Transverse colon (tissue), 4 donors: Measurements from ENCODE around the gene PROX2. TPM values are rescaled to one million over a fixed set of nuclear protein-coding genes. Genes with fewer than 3 reads are reported as not detected.

Experiments used
- DNase-seq: peaks from one replicate; pipeline ENCODE4 v3.0.0-alpha.2; 2019
- H3K27ac ChIP-seq, 4 donors: fragments of 200-600 bp; sonication (generic); 2 replicates each; pipeline ENCODE4 v1.5.1; 2016 to 2018; ENCODE audit warnings: inconsistent platforms in 4 of 4
- H3K27me3 ChIP-seq: fragments of 200-600 bp; sonication (generic); 2 replicates; pipeline ENCODE4 v1.5.1; 2017; ENCODE audit warnings: inconsistent platforms
- H3K36me3 ChIP-seq, 4 donors: fragments of 200-600 bp; sonication (generic); 2 replicates each; pipeline ENCODE4 v1.5.1; 2017 to 2019; ENCODE audit warnings: inconsistent platforms in 4 of 4
- H3K4me1 ChIP-seq, 4 donors: fragments of 200-600 bp; sonication (generic); 2 replicates each; pipeline ENCODE4 v1.5.1; 2017 to 2020; ENCODE audit warnings: inconsistent platforms in 4 of 4
- H3K4me3 ChIP-seq, 4 donors: fragments of 200-600 bp; sonication (generic); 1 replicate in 1 of 4; 2 replicates in 3 of 4; pipeline versions ENCODE4 v1.5.1 to v1.6.1; 2017 to 2019; ENCODE audit warnings: inconsistent platforms in 4 of 4
- H3K9me3 ChIP-seq, 2 donors: fragments of 200-600 bp; sonication (generic); 2 replicates each; pipeline ENCODE4 v1.5.1; 2017 to 2019; ENCODE audit warnings: inconsistent platforms in 2 of 2
- EP300 ChIP-seq: sonication (generic); formaldehyde crosslinking; IDR thresholded peaks from one replicate; pipeline ENCODE4 v1.6.1; 2017; ENCODE audit warnings: antibody characterized with exemption, low read depth
- POLR2A ChIP-seq: fragments of 450-650 bp; IDR thresholded peaks from one replicate; pipeline ENCODE4 v1.6.1; 2016; ENCODE audit warnings: antibody characterized with exemption, mild to moderate bottlenecking, moderate library complexity
- POLR2AphosphoS5 ChIP-seq, 3 donors: sonication (generic); formaldehyde crosslinking; IDR thresholded peaks; one replicate each; pipeline ENCODE4 v1.6.1; 2016; ENCODE audit warnings: antibody characterized with exemption in 3 of 3
- WGBS, 2 donors: methylation state at CpG; one replicate each; pipeline ENCODE4 v1.1.5; 2018; ENCODE audit warnings: low coverage in 1 of 2; 5-methylcytosine and 5-hydroxymethylcytosine counted together
- in situ Hi-C, 4 donors: fragments of 200-750 bp; cut with MboI; loops; one replicate each; pipeline versions ENCODE4 v1.15.0 to v1.15.1; 2017; ENCODE audit warnings: low sequenced_read_pairs in 3 of 4, low pct_ligation_motif_present in 1 of 4, low pct_unique_long_range_greater_than_20kb in 1 of 4
- intact Hi-C: fragments of 100-400 bp; cut with DNase I; formaldehyde crosslinking; loops from one replicate; pipeline ENCODE4 v1.15.1; 2023; ENCODE audit warnings: low total_unique reads
- total RNA-seq, 4 donors: library from RNA; depleted of rRNA; stranded (reverse); fragments of >200 nt; gene quantifications; one replicate each; pipeline ENCODE4 v1.1.0, GENCODE V29; 2016
- TF ChIP-seq, protein P1 (sequence below), 5 experiments: fragments of 200-600 bp in 3 of 5; fragments of 450-650 bp in 2 of 5; sonication (generic) in 3 of 5; IDR thresholded peaks; 1 replicate in 2 of 5; 2 replicates in 3 of 5; pipeline ENCODE4 v1.5.1; 2016 to 2017; ENCODE audit warnings: antibody characterized with exemption in 5 of 5, inconsistent platforms in 3 of 5, mild to moderate bottlenecking in 2 of 5, moderate library complexity in 1 of 5

The PROX2 gene
- total RNA-seq, 4 donors from 2014 or later: 0.79 TPM; not detected in 3

DNA sequence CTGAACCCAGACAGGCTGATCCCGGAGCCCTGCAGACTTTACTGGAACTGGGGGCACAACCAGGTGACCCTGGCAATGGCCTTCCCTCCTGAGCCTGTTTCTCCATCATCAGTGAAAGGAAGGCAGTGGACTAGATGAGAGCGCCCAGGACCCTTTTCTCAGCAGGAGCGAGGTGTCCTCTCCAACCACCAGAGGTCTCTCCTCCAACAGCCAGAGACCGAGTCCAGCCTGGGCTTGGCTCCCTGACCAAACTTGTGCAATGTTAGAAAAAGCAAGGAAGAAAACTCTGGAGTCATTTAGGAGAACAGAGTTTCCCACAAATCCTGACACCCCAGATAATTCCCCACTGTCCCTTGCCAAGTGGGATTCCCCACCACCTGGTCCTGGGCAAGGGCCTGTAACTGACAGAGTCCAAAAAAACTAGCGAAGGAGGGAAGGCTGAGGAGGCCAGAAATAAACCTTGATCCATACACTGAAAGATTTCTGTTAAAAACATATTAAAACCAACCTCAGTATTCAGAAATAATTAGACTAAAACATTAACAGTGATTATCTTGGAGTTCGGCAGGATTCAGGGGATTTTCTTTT, 38.1 kb upstream of the PROX2 start:
- in situ Hi-C loops (loop anchor here in 1 of 4 donors (10.0 kb wide), 1 partner anchor 49 kb away; no protein-coding TSS in a partner anchor), intact Hi-C loops (no loop called here)
- H3K27me3 ChIP-seq: no peaks in the 10 kb centered on the region
- H3K4me1 ChIP-seq: peaks cover 0 to 14% (median 0%) of the 10 kb centered on the region in 4 donors
- H3K36me3 ChIP-seq: no peaks in the 10 kb centered on the region
- peak overlapping the region in 3 of 4 donors; percentile 30 to 60 (median 38) for H3K27ac ChIP-seq
- 48 to 81% methylated on average over 1 to 6 of the region's 6 CpGs for WGBS, 2 donors
- peak; percentile 62 for DNase-seq
- TF ChIP-seq, protein P1, sequence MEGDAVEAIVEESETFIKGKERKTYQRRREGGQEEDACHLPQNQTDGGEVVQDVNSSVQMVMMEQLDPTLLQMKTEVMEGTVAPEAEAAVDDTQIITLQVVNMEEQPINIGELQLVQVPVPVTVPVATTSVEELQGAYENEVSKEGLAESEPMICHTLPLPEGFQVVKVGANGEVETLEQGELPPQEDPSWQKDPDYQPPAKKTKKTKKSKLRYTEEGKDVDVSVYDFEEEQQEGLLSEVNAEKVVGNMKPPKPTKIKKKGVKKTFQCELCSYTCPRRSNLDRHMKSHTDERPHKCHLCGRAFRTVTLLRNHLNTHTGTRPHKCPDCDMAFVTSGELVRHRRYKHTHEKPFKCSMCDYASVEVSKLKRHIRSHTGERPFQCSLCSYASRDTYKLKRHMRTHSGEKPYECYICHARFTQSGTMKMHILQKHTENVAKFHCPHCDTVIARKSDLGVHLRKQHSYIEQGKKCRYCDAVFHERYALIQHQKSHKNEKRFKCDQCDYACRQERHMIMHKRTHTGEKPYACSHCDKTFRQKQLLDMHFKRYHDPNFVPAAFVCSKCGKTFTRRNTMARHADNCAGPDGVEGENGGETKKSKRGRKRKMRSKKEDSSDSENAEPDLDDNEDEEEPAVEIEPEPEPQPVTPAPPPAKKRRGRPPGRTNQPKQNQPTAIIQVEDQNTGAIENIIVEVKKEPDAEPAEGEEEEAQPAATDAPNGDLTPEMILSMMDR (IDR thresholded peaks at IDR 0.05): peak; percentile 47 to 56 (median 55)
- TF ChIP-seq POLR2AphosphoS5 (IDR thresholded peaks at IDR 0.05) (peak in 1 of 3 donors; percentile 8), EP300 (no peak), POLR2A (no peak)
- no peak overlapping the region for H3K4me3 ChIP-seq
- H3K9me3 ChIP-seq: no peaks in the 10 kb centered on the region

DNA sequence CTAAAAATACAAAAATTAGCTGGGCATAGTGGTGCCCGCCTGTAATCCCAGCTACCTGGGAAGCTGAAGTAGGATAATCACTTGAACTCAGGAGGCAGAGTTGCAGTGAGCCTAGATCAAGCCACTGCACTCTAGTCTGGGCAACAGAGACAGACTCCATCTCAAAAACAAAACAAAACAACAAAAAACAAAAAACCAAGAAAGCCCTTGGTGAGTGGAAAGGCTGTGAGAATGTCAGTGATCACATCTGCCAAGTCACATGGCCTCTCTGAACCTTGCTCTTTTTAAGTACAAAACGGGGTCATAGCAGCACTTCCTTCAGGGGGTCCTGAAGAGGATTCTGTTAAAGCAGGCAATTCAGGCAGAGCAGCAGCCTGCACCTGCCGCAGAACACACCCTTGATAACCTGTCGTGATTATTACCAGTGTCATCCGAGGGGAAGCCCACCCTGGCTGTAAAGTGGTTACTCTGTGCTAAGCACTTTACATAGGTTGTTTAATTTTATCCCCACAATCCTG, 37.5 kb upstream of the PROX2 start:
- 63% methylated on average over 5 of the region's 5 CpGs; no CpG with 5 or more reads in 1 of the 2 donors for WGBS, 2 donors
- no peaks in the 10 kb centered on the region for H3K27me3 ChIP-seq
- H3K9me3 ChIP-seq: no peaks in the 10 kb centered on the region
- H3K4me3 ChIP-seq: no peak overlapping the region
- TF ChIP-seq EP300 (no peak), POLR2AphosphoS5 (IDR thresholded peaks at IDR 0.05) (no peak), POLR2A (no peak)
- TF ChIP-seq, protein P1 (IDR thresholded peaks at IDR 0.05): no peak
- in situ Hi-C loops (loop anchor here in 1 of 4 donors (10.0 kb wide), 1 partner anchor 49 kb away; no protein-coding TSS in a partner anchor), intact Hi-C loops (no loop called here)
- no peak overlapping the region for H3K27ac ChIP-seq
- H3K4me1 ChIP-seq: peaks cover 0 to 14% (median 0%) of the 10 kb centered on the region in 4 donors
- DNase-seq: no peak
- no peaks in the 10 kb centered on the region for H3K36me3 ChIP-seq

DNA sequence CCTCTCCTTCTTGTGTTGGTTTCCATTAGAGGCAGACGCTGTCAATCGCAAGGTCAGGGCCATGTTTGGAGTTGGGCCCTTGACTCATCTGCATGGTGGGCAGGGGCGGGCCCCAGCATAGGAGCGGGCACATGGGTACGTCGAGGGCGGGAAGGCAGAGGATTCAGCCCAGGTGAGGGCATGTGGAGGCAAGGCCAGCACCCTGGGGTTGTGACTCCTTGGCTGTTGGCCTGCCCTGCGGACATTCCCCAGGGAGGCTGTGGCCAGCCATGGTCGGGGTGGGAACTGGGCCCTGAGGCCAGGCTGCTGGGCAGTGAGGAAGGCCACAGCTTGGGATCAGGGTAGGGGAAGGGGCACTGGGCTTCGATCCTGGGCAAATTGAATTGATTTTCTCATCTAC, 36.9 kb upstream of the PROX2 start:
- no peaks in the 10 kb centered on the region for H3K9me3 ChIP-seq
- intact Hi-C loops (no loop called here), in situ Hi-C loops (loop anchor here in 1 of 4 donors (10.0 kb wide), 1 partner anchor 48 kb away; no protein-coding TSS in a partner anchor)
- no peak overlapping the region for H3K4me3 ChIP-seq
- DNase-seq: no peak
- H3K36me3 ChIP-seq: no peaks in the 10 kb centered on the region
- TF ChIP-seq POLR2A (no peak), POLR2AphosphoS5 (IDR thresholded peaks at IDR 0.05) (no peak), EP300 (no peak)
- TF ChIP-seq, protein P1 (IDR thresholded peaks at IDR 0.05): no peak
- 97 to 100% methylated on average over 1 to 10 of the region's 10 CpGs for WGBS, 2 donors
- H3K4me1 ChIP-seq: peaks cover under 1 to 12% (median 3%) of the 10 kb centered on the region in 4 donors
- H3K27me3 ChIP-seq: no peaks in the 10 kb centered on the region
- no peak overlapping the region for H3K27ac ChIP-seq

DNA sequence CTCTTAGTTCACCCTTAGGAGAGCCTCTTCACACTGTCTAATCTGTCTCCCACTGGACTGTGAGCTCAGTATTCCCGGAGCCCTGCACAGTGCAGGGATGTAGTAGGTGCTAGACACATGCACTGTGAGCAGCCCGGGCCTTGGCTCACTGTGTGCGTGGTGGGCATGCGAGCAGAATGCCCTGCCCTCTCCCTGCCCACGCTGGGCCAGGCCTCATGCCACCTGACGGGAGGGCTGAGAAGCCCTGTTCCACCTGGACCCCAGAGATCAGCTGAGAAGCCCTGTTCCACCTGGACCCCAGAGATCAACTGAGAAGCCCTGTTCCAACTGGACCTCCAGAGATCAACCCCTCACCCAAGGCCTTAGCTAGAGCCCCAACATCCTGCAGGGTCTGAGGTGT, 36.2 kb upstream of the PROX2 start:
- Histone ChIP-seq H3K27ac (no peak overlapping the region), H3K36me3 (no peaks in the 10 kb centered on the region), H3K9me3 (no peaks in the 10 kb centered on the region), H3K4me3 (no peak overlapping the region), H3K27me3 (no peaks in the 10 kb centered on the region), H3K4me1 (peaks cover 6 to 14% (median 8%) of the 10 kb centered on the region in 4 donors)
- whole genome bisulfite sequencing, 2 donors: 100% methylated on average over 3 of the region's 6 CpGs; no CpG with 5 or more reads in 1 of the 2 donors
- in situ Hi-C loops: loop anchor here in 1 of 4 donors (10.0 kb wide), 1 partner anchor 47 kb away; no protein-coding TSS in a partner anchor
- intact Hi-C loops: no loop called here
- TF ChIP-seq POLR2A (no peak), POLR2AphosphoS5 (IDR thresholded peaks at IDR 0.05) (no peak), EP300 (no peak)
- TF ChIP-seq, protein P1 (IDR thresholded peaks at IDR 0.05): no peak
- DNase-seq: no peak
